NCI-H2196 (cell line): Measurements from ENCODE around the gene SHISA7.
"Not testable (repeated sequence)": the region's sequence is repeated elsewhere in the genome, so short reads cannot be mapped to it uniquely, and the experiment has no call there.

Experiments
- DNase-seq: peaks from one replicate; lab custom pipeline; 2025; ENCODE audit not compliant: unreplicated experiment; lab: John Stamatoyannopoulos, UW

Gene SHISA7

GRCh38 chr19:55421281-55421680 is 21.8 kb downstream of the SHISA7 start:
- not testable (repeated sequence) for DNase-seq

GRCh38 chr19:55419624-55420236 is 23.4 kb downstream of the SHISA7 start:
- DNase-seq = no peak

- no peak for DNase-seq
Observed at GRCh38 chr19:55419103-55419502, 24.0 kb downstream of the SHISA7 start.

- DNase-seq = peak; percentile 66
Observed at GRCh38 chr19:55418185-55418584, 24.9 kb downstream of the SHISA7 start.

DNA sequence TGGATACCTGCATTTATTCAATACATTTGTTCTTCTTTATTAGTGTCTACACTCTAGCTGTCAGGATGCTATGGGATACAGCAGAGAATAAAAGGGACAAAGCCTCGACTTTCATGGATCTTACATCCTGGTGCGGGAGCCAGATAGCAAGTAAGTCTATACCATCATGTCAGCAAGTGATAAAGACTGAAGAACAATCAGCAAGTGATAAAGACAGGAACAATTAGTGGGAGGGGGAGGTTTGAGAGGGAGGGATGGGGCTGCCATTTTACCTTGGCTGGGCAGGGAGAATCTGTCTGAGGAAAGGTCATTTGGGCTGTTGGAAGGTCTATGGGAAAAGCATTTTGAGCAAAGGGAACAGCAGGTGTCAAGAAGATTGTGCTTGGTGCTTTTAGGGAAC is 32.9 kb downstream of the SHISA7 start:
- DNase-seq = no peak

DNA sequence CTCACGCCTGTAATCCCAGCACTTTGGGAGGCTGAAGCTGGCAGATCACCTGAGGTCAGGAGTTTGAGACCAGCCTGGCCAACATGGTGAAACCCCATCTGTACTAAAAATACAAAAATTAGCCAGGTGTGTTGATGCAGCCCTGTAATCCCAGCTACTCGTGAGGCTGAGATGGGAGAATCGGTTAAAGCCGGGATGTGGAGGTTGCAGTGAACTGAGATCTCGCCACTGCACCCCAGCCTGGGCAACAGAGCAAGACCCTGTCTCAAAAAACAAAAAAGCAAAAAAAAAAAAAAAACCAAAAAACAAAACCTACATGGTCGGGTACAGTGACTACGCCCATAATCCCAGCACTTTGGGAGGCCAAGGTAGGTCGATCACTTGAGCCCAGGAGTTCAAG is 33.9 kb downstream of the SHISA7 start:
- not testable (repeated sequence) for DNase-seq

DNA sequence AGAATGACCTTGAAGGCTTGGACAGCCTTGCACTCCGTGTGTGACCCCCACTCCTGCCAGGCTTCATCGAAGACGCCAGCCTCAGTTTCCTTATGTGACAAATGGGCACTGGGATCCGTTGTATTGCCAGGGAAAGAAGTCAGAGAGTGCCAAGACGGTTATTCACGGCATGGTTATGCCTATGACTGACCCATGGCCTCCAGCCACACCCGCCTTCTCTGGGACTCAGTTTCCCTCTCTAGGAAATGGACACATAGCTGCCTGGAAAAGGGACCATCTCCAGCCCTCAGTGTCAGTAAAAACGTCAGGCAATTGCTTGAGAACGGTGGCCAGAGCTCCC is 34.6 kb downstream of the SHISA7 start:
- no peak for DNase-seq

- peak; percentile 99 for DNase-seq
Observed at GRCh38 chr19:55407800-55408532, 35.1 kb downstream of the SHISA7 start.

DNA sequence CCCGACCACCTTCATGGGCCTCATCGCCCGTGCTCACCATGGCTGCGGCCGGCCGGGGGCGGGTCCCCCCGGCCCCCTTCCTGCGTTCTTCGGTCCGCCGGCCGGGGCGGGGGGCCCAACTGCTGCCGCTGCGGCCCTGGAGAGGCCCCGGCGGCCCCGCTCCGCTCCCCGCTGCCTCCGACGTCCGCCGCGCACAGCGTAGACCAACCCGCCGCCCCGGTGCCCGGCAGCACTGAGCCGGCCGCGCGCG is 35.6 kb downstream of the SHISA7 start, which contains the start of gene UBE2S:
UBE2S (minus strand) TSS at position 239 of the 250 bp plus-strand sequence; CDS start at position 40, 199 bp downstream.
- not testable (repeated sequence) for DNase-seq

- no peak for DNase-seq
Observed at GRCh38 chr19:55406826-55407549, 36.1 kb downstream of the SHISA7 start.

GRCh38 chr19:55406091-55406825 is 36.8 kb downstream of the SHISA7 start:
- no peak for DNase-seq

- DNase-seq = no peak
Observed at GRCh38 chr19:55405638-55406037, 37.5 kb downstream of the SHISA7 start.

DNA sequence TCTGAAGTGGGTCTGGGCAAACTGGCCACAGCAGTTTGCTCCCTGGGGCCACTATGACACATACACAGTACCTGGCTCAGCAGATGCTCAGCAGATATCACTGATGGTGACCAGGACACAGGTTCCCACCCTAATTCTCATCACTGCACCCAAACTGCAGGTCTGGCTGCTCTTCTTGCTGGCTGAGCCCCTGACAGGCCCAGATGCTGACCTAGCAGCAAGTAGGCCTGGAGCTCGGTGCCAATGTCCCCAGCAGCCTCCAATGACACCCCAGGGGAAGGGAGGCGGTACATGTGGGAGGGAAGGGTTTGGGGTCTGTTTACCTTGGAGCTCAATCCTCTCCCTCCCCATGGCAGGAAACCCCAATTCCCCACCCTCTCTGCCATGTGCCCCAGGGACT is 40.6 kb downstream of the SHISA7 start:
- no peak for DNase-seq

DNA sequence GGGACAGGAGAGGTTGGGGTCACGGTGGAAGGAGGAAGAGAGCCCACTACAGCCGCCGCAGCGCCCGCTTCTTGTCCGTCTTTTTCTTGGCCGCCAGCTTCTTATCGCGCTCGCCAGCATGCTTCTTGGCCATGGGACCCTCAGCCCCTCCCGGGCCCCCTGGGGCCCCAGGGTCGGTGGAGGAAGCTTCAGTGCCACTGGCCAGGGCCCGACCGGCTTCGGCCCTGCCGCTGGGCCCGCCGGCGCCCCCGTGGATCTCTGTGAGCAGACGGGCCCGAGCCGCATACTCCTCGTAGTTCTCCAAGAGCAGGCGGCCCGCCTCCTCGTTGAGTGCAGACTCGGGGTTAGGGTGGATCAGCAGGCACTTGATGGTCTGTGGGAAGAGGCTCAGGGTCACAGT is 41.7 kb downstream of the SHISA7 start:
- DNase-seq = not testable (repeated sequence)

GRCh38 chr19:55400281-55401087 is 42.6 kb downstream of the SHISA7 start:
- no peak for DNase-seq

GRCh38 chr19:55398200-55398925 is 44.7 kb downstream of the SHISA7 start:
- DNase-seq = no peak

DNA sequence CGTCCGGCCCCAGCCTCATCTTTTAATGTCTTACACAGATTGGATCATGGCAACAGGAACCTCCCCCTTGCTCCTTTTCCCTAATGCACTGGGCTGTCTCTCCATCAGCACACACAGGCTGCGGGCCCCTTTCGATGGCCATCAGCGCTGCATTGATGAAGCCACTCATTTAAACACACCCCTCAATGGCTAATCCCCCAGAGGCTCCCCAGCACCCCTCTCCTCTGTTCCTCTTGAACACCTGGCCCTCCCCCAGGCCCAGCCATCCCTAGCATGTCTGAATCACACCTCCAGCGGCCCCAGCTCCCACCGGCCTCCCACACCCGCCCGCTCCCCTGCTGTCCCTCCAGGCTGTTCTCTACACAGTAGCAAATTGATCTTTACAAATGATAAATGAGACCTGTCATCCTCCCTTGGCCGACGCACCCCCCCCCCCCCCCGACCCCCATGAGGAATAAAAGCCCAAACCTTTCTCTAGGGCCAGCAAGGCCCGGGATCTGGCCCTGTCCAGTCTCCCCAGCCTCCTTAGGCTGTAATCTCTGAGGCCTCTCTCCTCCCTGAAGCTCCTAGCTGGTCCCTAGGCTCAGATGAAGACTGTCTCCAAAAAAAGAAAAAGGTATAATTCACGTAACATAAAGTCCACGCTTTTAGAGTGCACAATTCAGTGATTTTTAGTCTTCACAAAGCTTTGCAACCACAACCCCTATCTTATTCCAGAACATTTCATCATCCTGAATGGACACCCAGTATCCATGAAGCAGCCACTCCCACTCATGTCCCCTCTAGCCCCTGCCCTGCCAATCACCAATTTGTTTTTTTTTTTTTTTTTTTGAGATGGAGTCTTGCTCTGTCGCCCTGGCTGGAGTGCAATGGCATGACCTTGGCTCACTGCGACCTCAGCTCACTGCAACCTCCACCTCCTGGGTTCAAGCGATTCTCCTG is 50.0 kb downstream of the SHISA7 start:
- no peak for DNase-seq

DNA sequence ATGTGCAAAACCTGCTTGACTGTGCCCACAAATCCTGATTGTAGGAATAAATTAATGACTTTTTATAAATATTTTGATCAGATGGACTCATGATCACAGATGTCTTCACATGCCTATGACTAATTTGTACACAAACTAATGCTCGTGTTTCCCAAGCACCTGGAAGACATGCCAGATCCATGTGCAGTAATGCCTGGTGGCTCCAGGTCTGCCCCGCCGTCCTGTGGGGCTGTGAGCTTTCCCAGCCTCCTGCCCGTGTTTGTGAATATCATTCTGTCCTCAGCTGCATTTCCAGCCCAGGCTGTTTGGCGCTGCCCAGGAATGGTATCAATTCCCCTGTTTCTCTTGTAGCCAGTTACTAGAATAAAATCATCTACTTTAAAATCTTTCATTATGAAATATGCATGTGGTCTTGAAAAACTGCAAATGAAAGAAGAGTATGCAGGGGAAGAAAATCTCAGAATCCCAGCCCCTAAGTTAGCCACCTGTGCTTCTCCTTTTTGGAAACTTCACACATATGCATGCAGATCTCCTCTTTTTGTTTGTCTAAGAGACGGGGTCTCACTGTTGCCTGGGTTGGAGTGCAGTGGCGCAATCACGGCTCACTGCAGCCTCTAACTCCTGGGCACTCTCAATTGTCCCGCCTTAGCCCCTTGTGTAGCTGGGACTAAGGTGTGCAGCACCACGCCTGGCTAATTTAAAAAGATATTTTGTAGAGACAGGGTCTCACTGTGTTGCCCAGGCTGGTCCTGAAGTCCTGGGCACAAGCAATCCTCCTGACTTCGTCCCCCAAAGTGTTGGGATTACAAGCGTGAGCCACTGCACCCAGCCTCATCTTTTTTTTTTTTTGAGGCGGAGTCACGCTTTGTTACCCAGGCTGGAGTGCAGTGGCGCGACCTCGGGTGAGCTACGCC is 51.1 kb downstream of the SHISA7 start:
- DNase-seq = no peak
